HL-60 (cell line): ENCODE measurements around the gene ZNRF3.

Source experiments
- DNase-seq, 2 experiments: peaks; one replicate each; pipeline ENCODE4 v3.0.0-alpha.2; 2010 to 2020; ENCODE audit warnings: low read depth in 1 of 2, low spot score in 1 of 2
- H3K27ac ChIP-seq: fragments of 250-450 bp; sonication (Bioruptor Pico); replicated peaks from 2 replicates; pipeline ENCODE4 v1.5.1; 2020; ENCODE audit warnings: mild to moderate bottlenecking, moderate library complexity
- H3K27me3 ChIP-seq: fragments of 250-450 bp; sonication (Bioruptor Pico); 2 replicates; pipeline ENCODE4 v1.5.1; 2021; ENCODE audit warnings: mild to moderate bottlenecking, moderate library complexity; ENCODE audit not compliant: insufficient read depth, poor library complexity, severe bottlenecking
- H3K4me3 ChIP-seq: replicated peaks from 2 replicates; pipeline ENCODE4 v1.5.1; 2011; ENCODE audit warnings: mild to moderate bottlenecking, control low read depth, low read length; ENCODE audit not compliant: insufficient read depth
- CTCF ChIP-seq: IDR thresholded peaks from one replicate; pipeline ENCODE4 v1.5.1; 2011; ENCODE audit warnings: low read length, control low read depth, inconsistent platforms; ENCODE audit not compliant: insufficient read depth
- GABPA ChIP-seq: IDR thresholded peaks from 2 replicates; pipeline ENCODE4 v1.6.1; 2012; ENCODE audit warnings: low read depth
- POLR2AphosphoS5 ChIP-seq: IDR thresholded peaks from 2 replicates; pipeline ENCODE4 v1.6.1; 2012; ENCODE audit warnings: low read depth
- SPI1 ChIP-seq: IDR thresholded peaks from 2 replicates; pipeline ENCODE4 v1.6.1; 2012; ENCODE audit warnings: low read depth, mild to moderate bottlenecking, borderline replicate concordance
- TF ChIP-seq, protein P1 (sequence below): IDR thresholded peaks from 2 replicates; pipeline ENCODE4 v1.6.1; 2012; ENCODE audit warnings: low read depth; ENCODE audit not compliant: insufficient replicate concordance

ZNRF3 gene

GRCh38 chr22:29026579-29026978 is 143.2 kb downstream of the ZNRF3 start:
- H3K4me3 ChIP-seq = no peak overlapping the region
- no peak for DNase-seq
- TF ChIP-seq GABPA (no peak), CTCF (no peak), POLR2AphosphoS5 (no peak), SPI1 (no peak)
- TF ChIP-seq, protein P1, sequence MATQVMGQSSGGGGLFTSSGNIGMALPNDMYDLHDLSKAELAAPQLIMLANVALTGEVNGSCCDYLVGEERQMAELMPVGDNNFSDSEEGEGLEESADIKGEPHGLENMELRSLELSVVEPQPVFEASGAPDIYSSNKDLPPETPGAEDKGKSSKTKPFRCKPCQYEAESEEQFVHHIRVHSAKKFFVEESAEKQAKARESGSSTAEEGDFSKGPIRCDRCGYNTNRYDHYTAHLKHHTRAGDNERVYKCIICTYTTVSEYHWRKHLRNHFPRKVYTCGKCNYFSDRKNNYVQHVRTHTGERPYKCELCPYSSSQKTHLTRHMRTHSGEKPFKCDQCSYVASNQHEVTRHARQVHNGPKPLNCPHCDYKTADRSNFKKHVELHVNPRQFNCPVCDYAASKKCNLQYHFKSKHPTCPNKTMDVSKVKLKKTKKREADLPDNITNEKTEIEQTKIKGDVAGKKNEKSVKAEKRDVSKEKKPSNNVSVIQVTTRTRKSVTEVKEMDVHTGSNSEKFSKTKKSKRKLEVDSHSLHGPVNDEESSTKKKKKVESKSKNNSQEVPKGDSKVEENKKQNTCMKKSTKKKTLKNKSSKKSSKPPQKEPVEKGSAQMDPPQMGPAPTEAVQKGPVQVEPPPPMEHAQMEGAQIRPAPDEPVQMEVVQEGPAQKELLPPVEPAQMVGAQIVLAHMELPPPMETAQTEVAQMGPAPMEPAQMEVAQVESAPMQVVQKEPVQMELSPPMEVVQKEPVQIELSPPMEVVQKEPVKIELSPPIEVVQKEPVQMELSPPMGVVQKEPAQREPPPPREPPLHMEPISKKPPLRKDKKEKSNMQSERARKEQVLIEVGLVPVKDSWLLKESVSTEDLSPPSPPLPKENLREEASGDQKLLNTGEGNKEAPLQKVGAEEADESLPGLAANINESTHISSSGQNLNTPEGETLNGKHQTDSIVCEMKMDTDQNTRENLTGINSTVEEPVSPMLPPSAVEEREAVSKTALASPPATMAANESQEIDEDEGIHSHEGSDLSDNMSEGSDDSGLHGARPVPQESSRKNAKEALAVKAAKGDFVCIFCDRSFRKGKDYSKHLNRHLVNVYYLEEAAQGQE = no peak
- H3K27ac ChIP-seq = no peak overlapping the region
- H3K27me3 ChIP-seq = no peaks in the 10 kb centered on the region

GRCh38 chr22:29028468-29028867 is 145.1 kb downstream of the ZNRF3 start:
- TF ChIP-seq POLR2AphosphoS5 = no peak
- TF ChIP-seq GABPA = no peak
- TF ChIP-seq, protein P1 = no peak
- no peak for TF ChIP-seq SPI1
- TF ChIP-seq CTCF = no peak
- Histone ChIP-seq H3K27me3 (no peaks in the 10 kb centered on the region), H3K4me3 (no peak overlapping the region), H3K27ac (no peak overlapping the region)
- DNase-seq = no peak

GRCh38 chr22:29029202-29030000 is 146.0 kb downstream of the ZNRF3 start:
- Histone ChIP-seq H3K4me3 (no peak overlapping the region), H3K27ac (no peak overlapping the region), H3K27me3 (no peaks in the 10 kb centered on the region)
- no peak for DNase-seq
- TF ChIP-seq POLR2AphosphoS5 (no peak), CTCF (no peak), GABPA (no peak), SPI1 (no peak)
- TF ChIP-seq, protein P1 = no peak
